GM23248 (cell line): ENCODE measurements around the gene ACY1.

Source experiments
- EZH2 ChIP-seq: fragments of 200-600 bp; sonication (generic); IDR thresholded peaks from 2 replicates; pipeline ENCODE4 v1.6.1; 2018; ENCODE audit warnings: antibody characterized with exemption, mild to moderate bottlenecking; ENCODE audit not compliant: insufficient read depth, poor library complexity, severe bottlenecking
- EZH2phosphoT487 ChIP-seq: fragments of 200-600 bp; sonication (generic); IDR thresholded peaks from 2 replicates; pipeline ENCODE4 v1.6.1; 2018; ENCODE audit warnings: antibody characterized with exemption, moderate library complexity, mild to moderate bottlenecking, low read depth; ENCODE audit not compliant: insufficient read depth

- TF ChIP-seq EZH2 (no peak), EZH2phosphoT487 (no peak)
These were observed 11.2 kb downstream of the ACY1 start for GRCh38 chr3:51994530-51994929.
